LNCAP (cell line): Measurements from ENCODE around the gene MGAT4A.

Source experiments
- TF ChIP-seq, protein P1 (sequence below): fragments of 450-650 bp; IDR thresholded peaks from 2 replicates; pipeline ENCODE4 v1.5.1; 2017; ENCODE audit warnings: mild to moderate bottlenecking

The MGAT4A gene

GRCh38 chr2:98731041-98731893 is at the start of gene MGAT4A:
Gene MGAT4A, minus strand, starts transcription at chr2:98731132. Its CDS starts 4,800 bp downstream, at chr2:98726332.
- TF ChIP-seq, protein P1, sequence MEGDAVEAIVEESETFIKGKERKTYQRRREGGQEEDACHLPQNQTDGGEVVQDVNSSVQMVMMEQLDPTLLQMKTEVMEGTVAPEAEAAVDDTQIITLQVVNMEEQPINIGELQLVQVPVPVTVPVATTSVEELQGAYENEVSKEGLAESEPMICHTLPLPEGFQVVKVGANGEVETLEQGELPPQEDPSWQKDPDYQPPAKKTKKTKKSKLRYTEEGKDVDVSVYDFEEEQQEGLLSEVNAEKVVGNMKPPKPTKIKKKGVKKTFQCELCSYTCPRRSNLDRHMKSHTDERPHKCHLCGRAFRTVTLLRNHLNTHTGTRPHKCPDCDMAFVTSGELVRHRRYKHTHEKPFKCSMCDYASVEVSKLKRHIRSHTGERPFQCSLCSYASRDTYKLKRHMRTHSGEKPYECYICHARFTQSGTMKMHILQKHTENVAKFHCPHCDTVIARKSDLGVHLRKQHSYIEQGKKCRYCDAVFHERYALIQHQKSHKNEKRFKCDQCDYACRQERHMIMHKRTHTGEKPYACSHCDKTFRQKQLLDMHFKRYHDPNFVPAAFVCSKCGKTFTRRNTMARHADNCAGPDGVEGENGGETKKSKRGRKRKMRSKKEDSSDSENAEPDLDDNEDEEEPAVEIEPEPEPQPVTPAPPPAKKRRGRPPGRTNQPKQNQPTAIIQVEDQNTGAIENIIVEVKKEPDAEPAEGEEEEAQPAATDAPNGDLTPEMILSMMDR = no peak

- TF ChIP-seq, protein P1 = no peak
Measured at GRCh38 chr2:98778741-98779483, 48.0 kb upstream of the MGAT4A start.

DNA sequence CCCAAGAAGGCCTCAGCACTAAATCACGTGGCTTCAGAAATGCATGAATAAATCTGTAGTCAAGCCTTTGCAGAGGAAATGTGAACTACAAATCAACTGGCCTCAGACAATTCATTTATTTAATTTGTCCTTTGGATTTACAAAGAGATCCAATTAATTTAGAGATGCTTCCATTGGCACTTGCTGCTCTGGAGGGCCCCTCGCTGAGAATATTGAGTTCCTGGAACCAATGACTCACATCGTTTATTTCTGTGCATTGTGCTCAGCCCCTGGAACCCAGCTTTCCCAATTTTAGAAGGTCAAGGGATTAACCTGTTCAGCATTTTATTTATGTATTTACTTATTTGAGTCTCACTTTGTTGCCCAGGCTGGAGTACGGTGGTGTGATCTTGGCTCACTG is 47.2 kb upstream of the MGAT4A start:
- TF ChIP-seq, protein P1 = no peak

DNA sequence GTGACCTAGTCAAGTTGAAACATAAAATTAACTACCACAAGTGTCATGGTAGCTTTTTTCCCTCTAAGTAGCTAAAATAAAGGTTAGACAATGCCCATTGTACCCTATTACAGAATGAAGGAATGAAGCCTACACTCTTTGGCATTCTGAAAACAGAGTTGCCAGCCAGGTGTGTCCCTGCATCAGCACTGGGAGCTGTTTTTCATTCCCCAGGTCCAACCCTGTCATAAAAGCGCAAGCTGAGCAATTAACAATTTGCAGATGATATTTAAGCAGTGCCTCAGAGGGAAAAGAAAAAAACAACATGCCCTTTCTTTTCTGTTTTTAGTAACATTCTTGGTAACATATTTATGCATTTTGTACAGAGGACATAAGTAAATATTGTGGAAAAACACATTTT is 46.8 kb upstream of the MGAT4A start:
- TF ChIP-seq, protein P1 = no peak

DNA sequence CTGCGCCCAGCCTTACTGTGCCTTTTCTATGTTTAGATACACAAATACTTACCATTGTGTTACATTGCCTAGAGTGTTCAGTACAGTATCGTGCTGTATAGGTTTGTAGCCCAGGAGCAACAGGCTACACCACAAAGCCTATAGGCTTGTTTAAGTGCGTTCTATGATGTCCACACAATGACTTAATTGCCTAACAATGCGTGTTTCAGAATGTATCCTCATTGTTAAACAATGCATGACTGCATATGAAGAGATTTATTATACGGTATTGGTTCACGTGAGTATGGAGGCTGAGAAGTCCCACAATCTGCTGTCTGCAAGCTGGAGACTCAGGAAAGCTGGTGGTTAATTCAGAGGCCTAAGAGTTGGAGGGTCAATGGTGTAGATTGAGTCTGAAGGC is 46.1 kb upstream of the MGAT4A start:
- TF ChIP-seq, protein P1 = no peak

DNA sequence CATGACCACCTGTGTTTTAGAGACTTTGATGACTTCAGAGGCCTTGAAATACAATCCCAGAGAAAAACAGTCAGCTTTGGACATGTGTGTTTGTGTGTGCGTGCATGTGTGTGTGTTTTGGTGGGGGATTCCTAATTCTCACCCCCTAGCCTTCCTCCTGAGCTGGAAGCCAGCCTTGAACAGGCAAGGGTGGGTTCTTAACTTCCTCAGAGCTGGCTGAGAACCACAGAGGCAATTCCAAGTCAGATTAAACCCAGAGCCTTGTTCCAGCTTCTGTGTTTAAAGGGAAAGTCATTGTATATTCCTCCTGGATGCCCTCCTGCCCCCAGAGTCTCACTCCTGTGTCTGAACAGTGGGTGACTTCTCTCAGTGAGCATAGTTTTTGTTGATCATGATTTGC is 45.2 kb upstream of the MGAT4A start:
- TF ChIP-seq, protein P1 = no peak

GRCh38 chr2:98775146-98775986 is 44.4 kb upstream of the MGAT4A start:
- TF ChIP-seq, protein P1 = no peak
